Amniotic epithelial cell (primary cell): ENCODE results near the gene ABTB1.
"Not testable (repeated sequence)": the region's sequence is repeated elsewhere in the genome, so short reads cannot be mapped to it uniquely, and the experiment has no call there.

Experiments
- DNase-seq: peaks from one replicate; pipeline ENCODE4 v3.0.0-alpha.2; 2010; ENCODE audit warnings: low read depth

ABTB1 gene

GRCh38 chr3:127671523-127672428, 976 bp upstream of the ABTB1 start:
- DNase-seq: no peak

GRCh38 chr3:127673191-127674100, 694 bp downstream of the ABTB1 start:
- peak; percentile 38 for DNase-seq

GRCh38 chr3:127674101-127674721, 1.5 kb downstream of the ABTB1 start:
- DNase-seq: no peak

- DNase-seq: no peak
Observed at GRCh38 chr3:127674790-127675189, 2.0 kb downstream of the ABTB1 start.

GRCh38 chr3:127675651-127676391, 3.1 kb downstream of the ABTB1 start:
- no peak for DNase-seq

- DNase-seq: no peak
Observed at GRCh38 chr3:127676456-127676855, 3.7 kb downstream of the ABTB1 start.

- DNase-seq: no peak
Observed at GRCh38 chr3:127676921-127677351, 4.2 kb downstream of the ABTB1 start.

GRCh38 chr3:127677541-127678314, 5.0 kb downstream of the ABTB1 start:
- no peak for DNase-seq

GRCh38 chr3:127678315-127678599, 5.5 kb downstream of the ABTB1 start:
- DNase-seq: no peak

- DNase-seq: no peak
Observed at GRCh38 chr3:127678611-127679533, 6.1 kb downstream of the ABTB1 start.

- no peak for DNase-seq
Observed at GRCh38 chr3:127679534-127680145, 6.9 kb downstream of the ABTB1 start.

- no peak for DNase-seq
Observed at GRCh38 chr3:127680146-127680661, 7.5 kb downstream of the ABTB1 start.

- DNase-seq: no peak
Observed at GRCh38 chr3:127680798-127681221, 8.1 kb downstream of the ABTB1 start.

GRCh38 chr3:127682175-127682554, 9.4 kb downstream of the ABTB1 start:
- DNase-seq: not testable (repeated sequence)

- DNase-seq: no peak
Observed at GRCh38 chr3:127682561-127682960, 9.8 kb downstream of the ABTB1 start.

- no peak for DNase-seq
Observed at GRCh38 chr3:127684871-127685707, 12.3 kb downstream of the ABTB1 start.

GRCh38 chr3:127685708-127686511, 13.2 kb downstream of the ABTB1 start:
- DNase-seq: no peak
